NCI-H226 (cell line): ENCODE results near the gene PDE10A.
"Not testable (repeated sequence)": the region's sequence is repeated elsewhere in the genome, so short reads cannot be mapped to it uniquely, and the experiment has no call there.

ENCODE experiments used
- DNase-seq: peaks from one replicate; pipeline ENCODE4 v3.0.0-alpha.2; 2015

PDE10A gene

DNA sequence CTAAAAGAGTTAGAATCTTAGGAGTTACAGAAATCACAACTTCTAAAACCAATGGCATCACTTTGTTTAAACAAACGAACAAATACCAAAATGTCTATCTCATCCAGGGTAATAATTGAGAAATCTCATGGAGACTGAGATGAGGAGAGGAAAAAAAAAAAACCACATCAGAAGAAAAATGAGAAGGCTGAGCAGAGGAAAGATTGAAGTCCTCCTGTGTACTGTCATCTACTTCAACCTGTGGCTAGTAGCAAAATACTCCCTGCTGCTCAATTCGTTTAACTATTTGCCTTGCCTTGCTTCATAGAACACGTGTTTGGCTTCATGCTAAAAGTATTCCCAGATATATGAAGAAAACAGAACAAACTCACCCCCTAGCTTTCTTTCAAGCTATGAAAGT lies 143.7 kb downstream of the PDE10A start:
- DNase-seq, result no peak

DNA sequence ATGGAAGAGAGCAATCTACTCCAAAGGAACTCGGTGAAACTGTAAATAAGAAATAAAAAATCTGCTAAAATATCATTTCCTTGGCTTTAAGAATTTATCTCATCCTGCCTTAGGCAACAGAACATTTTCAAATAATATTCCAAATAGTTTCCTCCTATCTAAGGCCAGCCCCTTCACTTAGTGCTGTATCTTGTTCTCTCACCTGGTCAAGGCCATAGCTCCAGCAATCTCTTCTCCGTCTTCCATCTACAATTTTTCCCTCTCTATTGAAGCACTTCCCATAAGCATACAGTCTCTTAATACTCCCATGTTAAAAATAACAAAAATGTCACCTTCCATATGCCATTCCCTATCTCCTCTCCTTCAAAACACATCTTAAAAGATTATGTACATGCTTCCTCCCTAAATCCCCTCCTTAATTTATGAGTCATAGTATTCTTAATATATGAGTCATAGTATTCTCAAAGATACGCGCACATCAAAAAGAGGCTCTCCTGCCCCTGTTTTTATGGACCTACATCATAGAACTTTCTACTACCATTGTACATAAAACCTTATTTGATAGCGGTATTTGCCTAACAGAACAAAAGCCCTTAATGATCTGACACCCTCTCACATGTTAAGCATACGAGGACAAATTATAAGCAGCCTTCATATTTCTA lies 146.9 kb downstream of the PDE10A start:
- DNase-seq, result peak; percentile 76

DNA sequence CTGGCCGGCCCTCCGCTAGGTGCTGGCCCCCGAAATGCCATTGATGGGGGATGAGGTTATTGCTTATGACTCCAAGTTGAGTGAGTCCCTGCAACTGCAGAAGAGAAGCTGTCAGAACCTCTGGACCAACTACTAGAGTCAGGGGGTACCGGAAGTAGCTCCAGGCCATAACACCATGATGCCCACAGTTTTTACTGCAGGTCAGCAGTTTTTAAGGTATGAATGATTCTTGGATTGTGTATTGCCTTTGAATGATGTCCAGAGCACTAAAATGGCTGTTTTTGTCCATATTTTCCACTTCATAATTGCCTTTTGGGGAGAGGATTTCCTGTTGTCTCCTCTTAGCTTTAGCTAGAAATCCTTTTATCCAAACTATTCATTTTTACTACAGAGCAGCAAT lies 148.4 kb downstream of the PDE10A start:
- no peak for DNase-seq

DNA sequence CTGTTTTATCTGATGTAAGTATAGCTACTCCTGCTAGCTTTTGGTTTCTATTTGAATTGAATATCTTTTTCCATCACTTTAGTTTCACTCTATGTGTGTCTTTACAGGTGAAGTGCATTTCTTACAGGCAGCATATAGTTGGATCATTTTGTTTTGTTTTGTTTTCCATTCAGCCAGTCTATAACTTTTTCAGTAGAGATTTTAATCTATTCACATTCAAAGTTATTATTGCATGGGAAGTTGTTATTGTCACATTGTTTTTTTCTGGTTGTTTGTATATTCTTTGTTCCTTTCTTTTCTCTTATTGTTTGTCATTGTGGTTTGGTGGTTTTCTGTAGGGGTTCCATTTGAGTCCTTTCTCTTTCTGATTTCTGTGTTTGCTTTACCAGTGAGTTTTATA lies 151.2 kb downstream of the PDE10A start:
- DNase-seq, result no peak

DNA sequence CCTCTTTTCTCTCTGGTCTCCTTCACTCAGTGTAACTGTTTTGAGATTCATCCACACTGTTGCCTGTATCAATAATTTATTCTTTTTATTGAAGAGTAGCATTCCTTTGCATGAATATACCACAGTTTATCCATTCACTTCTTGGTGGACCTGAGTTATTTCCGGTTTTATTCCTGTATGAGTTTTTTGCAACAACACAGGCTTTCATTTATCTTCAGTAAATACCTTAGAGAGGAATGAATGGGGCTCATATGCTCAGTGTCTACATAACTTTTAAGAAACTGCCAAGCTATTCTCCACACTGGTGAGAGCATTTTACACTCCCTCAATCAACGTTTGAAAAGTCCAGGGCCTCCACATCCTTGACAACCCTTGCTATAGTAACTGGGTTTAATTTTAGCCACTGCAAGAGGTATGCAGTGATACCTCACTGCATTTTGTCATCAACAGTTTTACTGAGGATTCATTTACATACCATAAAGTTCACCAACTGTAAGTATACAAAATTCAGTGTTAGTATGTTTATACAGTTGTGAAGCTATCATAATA lies 154.6 kb downstream of the PDE10A start:
- DNase-seq, result no peak

DNA sequence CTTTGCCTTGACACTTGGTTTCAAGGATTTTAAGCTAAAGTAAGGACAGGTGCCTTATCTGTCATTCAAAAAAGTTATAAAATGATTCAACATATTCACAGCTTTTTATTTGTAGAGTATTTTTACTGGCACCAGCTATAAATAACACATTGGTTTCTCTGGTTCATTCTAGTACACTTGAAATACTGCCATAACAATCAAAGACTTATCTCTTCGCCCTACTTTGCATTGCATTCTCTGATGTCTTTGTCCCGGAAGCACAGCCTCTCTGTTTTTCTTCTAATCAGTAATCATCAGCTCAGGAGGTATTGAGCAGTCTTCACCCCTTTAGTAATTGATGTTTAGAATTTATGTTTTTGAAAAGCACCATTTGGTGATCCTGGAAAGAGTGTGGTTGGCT lies 156.4 kb downstream of the PDE10A start:
- no peak for DNase-seq

DNA sequence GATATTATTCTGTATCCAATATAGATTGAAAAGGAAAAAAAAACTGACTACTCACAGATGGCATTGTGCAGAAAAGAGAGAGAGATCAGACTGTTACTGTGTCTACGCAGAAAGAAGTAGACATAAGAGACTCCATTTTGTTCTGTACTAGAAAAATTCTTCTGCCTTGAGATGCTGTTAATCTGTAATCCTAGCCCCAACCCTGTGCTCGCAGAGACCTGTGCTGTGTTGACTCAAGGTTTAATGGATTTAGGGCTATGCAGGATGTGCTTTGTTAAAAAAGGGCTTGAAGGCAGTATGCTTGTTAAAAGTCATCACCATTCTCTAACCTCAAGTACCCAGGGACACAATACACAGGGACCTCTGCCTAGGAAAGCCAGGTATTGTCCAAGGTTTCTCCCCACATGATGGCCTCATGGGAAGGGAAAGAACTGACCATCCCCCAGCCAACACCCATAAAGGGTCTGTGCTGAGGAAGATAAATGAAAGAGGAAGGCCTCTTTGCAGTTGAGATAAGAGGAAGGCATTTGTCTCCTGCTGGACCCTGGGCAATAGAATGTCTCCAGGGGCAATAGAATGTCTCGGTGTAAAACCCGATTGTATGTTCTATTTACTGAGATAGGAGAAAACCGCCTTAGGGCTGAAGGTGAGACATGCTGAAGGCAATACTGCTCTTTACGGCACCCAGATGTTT lies 162.7 kb downstream of the PDE10A start:
- not testable (repeated sequence) for DNase-seq

DNA sequence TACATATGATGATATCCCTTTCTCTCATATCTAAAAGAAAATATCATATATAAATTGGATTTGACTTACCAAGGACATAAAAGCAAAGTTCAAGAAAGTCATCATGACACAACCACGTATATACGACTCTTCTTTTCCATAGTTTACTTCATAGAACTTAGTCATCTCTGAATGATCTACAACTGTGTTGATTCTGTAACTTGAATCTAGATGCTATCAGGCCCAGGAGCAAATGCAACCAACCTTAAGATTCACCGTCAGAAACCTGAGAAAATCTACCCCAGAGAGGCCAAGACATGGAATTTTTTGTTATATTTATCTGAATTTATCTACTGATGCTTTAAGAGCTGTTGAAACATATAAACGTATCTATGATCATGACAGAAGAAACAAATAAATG lies 165.6 kb downstream of the PDE10A start:
- no peak for DNase-seq

DNA sequence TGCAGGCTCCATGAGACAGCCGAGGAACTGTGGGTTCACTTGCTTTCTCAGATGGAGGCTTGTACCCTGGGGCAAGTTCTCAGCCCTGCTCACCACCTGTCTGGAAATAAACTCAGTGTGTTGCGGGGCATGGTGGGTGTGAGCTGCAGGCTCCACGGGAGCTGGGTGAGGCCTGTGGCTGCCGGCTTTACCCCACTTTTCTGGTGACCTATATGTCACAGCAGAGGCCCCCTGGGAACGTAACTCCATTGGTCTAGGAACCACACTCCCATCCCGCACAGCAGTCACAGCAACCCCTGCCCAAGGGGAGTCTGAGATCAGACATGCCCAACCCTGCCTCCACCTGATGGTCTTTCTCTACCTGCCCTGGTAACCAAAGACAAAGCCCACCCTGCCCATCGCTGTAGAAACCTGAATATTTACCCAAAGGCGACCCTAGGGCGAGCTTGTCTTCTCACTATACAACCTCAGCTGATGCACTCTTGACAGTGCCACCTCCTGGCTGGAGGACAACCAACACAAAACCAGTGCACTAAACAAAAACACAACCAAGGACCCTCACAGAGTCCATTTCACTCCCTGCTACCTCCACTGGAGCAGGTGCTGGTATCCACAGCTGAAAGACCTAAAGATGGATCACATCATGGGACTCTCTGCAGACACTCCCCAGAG lies 174.3 kb downstream of the PDE10A start:
- DNase-seq, result no peak

DNA sequence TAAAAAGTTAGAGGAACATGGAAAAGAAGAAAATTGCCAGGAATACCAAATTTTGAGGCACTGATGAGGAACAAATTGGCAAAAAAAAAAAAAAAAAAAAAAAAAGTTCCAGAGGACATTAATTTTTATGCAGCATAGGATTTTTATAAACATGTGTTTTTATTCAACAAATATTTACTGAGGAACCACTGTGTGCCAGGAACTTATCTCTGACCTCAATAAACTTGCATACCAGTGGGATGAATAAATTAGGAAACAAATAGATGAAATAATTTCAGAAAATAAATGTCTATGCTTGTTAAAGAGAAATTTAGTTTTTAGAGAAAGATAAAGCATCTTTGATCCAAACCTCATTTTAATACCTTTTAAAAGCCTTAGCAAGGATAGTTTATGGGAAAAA lies 175.1 kb downstream of the PDE10A start:
- peak; percentile 17 for DNase-seq

DNA sequence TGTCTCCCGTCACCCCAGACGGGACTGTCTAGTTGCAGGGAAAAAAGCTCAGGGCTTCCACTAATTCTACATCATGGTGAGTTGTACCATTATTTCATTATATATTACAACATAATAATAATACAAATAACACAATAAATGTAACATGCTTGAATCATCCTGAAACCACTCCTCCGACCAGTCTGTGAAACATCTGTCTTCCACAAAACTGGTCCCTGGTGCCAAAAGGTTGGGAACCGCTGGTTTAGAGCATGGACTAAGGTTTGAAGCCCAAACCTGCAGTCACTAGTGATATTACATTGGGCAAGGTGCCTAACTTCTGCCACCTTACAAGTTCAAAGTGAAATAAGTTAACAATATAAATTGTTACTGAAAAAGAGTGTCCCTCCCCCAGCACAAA lies 175.7 kb downstream of the PDE10A start:
- DNase-seq, result peak; percentile 22

DNA sequence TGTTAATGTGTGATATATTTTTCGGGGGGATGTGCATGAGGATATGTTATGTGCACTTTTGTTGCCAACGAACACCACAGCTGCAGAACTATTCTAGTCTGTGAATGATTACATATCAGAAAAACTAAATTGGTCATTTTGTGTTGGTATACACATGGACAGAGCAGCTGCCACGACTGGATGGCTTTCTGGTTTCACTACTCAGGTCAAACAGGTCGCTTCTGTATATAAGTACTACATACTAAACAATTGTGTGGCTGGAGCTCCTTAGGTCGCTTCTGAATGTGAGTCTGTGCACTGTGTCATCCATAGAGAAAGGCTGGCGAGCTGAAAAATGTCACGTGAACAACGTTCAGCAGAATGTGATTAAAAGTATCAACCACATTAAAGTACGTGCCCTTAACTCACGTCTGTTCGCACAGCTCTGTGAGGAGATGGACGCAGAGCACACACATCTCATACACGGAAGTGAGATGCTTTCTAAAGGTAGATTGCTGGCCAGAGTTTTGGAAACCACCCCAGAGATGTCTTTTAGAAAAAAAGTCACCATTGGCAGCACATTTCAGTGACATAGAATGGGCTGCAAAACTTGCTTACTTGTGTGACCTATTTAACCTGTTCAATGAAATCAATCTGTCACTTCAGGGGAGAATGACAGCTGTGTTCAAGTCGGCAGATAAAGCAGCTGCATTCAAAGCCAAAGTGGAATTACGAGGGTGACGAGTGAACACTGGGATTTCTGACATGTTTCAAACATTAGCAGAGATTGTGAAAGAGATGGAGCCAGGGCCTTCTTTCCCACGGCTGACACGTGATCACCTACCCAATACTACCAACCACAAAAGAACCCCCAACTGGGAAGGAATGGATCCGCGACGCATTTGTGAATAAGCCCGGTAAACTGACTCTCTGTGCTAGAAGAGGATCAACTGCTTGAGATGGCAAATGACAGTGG lies 176.6 kb downstream of the PDE10A start:
- DNase-seq, result no peak

DNA sequence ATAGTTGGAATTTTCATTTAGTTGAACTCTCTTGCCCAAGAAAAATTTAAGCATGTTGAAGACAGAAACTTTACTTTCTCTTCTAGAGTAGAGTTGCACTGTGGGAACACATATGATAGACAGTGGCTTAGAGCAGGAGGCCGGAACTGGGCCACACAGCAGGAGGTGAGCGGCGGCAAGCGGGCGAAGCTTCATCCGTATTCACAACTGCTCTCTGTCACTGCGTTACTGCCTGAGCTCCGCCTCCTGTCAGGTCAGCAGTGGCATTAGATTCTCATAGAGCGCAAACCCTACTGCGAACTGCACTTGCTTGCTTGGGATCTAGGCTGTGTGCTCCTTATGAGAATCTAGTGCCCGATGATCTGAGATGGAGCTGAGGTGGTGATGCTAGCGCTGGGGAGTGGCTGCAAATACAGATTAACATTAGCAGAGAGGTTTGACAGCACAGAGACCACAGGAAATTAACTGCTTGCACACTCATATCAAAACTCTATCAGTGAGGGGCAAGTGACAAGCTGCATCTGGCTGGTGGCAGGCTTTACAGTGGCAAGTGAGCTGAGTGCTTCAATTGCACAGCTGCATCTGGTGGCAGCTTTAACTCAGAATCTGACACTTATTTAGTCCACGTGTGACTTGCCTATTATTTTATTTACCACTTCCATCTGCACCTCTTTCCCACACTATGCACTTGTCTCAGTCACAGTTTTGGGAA lies 178.7 kb downstream of the PDE10A start:
- no peak for DNase-seq

DNA sequence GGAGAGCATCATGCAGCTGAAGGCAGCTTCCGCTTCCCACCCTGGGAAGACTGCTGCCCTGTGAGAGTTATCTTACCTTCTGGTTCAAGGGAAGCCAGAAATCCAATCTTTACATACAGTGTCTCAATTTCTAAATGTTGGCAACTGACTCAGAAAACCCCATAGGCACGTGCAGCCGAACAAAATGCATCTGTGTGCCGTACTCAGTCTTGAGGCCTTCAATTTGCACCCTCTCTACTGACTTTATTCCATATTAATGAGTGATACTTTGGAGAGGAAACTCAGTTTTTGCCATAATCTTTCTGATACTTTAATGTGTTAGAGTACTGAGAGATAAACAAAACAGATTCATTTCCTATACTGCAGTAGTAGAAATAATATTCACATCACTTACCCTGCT lies 181.1 kb downstream of the PDE10A start:
- no peak for DNase-seq

DNA sequence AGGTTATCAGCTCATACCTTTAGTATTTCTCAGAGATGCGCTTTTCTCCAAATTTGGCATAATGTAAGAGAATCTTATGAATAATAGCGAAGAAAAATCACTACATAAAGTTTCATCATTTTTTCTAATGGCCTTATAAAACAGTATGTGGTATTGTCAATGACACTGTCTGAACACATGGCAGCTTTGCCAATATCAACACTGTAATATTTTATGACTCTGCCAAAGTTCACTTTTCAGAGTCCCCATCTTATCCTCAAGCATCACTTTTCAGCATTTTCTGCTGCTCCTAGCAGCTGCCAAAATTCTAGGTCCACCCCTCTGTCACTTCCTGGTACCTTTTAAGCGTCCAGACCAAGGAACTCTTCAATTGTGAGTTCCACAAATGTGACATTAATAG lies 182.1 kb downstream of the PDE10A start:
- DNase-seq, result no peak

DNA sequence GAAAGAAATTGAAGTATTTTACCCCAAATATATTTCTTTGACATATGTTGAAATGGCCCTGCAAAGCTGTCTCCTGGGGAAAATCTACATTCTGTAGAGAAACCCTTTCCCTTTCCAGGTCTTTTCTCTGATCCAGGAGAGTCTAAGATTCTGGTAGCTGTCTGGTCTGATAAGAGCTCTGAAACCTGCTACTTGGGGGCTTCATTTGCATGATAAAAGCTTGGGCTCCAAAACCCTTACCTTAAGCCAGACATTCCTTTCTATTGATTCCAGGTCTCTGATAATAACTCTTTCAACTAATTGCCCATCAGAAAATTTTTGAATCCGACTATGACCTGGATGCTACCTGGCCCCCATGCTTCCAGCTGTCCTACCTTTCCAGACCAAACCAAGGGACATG lies 184.5 kb downstream of the PDE10A start:
- no peak for DNase-seq

DNA sequence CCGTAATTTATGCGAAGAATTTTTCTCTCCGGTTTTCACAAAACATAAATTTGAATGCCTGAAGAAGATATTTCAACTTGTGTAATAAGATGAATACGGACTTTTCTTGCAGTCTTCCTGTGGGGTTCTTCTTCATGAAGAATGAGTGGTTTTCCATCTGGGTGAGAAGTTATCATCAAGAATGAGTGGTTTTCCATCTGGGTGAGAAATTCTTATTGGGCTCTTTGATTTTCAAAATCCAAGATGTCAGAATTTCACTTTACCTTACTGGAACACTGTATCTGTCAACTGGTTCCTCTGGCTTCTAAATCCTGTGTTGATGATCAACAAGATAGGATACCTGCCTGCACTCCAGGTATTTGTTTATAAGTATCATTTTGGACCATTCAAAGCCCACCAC lies 193.6 kb downstream of the PDE10A start:
- DNase-seq, result peak; percentile 6

DNA sequence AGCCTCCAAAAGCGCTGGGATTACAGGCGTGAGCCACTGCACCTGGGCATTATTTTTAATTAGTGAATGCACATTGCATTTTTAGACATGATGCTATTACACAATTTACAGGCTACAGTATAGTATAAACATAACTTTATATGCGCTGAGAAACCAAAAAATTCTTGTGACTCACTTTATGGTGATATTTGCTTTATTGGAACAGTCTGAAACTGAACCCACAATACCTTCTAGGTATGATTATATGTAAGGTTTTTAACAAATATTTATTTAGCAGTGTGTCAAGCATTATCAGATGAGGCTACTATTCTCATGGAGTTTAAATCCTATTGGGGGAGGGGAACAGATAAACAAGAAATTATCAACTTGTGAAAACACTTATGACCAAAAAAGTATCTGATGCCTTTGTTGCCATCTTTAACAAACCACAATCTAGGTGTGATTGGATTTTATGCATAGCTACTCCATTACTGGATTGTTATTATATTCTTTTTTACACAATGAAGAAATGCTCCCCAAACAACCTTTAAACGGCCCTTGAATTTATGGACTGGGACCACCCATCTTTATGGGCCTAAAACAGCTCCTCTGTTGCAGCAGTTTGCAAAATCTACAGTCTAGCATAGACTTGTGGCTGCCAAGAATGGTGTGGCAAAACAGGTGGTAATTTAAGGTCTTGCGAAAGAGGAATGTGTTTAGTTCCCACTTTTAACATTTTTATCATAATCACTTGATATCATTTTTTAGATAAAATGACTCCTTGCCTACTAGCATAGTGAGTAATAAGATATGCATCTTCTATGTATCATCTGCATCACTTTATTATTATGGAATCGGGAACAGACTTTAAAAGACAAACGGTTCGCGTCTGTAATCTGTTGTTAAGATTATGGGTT lies 194.5 kb downstream of the PDE10A start:
- DNase-seq, result peak; percentile 47

DNA sequence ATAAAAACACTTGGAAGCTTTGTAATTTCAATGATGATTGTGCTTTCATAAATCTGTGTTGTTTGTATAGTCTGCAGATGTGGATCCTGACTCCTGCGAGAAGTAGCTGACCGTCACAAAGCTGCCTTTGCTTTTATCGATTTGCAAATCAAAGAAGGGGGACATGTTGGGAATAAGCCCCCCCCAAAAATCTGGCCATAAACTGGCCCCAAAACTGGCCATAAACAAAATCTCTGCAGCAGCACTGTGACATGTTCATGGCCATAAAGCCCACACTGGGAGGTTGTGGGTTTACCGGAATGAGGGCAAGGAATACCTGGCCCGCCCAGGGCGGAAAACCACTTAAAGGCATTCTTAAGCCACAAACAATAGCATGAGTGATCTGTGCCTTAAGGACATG lies 199.5 kb downstream of the PDE10A start:
- DNase-seq, result not testable (repeated sequence)

DNA sequence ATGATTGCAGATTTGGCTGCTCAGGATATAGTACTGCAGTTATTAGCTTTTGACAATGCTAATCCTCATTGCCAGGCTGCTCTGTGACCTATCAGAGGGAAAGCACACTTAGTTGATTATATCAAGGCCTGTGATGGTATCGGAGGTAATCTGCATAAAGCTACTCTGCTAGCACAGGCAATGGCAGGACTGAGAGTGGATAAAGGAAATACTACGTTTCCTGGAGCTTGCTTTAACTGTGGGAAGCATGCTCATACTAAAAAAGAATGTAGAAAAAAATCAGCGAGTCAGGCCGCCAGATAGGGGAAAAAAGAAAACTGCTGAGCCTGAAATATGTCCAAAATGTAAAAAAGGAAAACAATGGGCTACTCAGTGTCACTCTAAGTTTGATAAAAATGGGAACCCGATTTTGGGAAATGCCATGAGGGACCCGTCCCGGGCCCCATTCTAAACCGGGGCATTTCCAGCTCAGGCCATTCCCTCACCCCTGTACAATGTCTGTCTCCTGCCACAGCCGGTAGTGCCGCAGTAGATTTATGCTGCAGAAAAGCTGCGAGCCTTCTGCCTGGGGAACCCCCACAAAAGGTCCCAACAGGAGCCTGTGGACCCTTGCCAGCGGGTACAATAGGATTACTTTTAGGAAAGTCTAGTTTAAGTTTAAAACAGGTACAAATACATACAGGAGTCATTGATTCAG lies 203.3 kb downstream of the PDE10A start:
- DNase-seq, result not testable (repeated sequence)
